Measurements from ENCODE around the gene YAP1.

GRCh38 chr11:102199673-102200072 is 89.4 kb downstream of the YAP1 start:
- TF ChIP-seq CTCF (IDR thresholded peaks at IDR 0.05; ENCODE audit: poor library complexity, severe bottlenecking) (no peak), RAD21 (conservative IDR thresholded peaks at IDR 0.05) (no peak), POLR2AphosphoS5 (IDR thresholded peaks at IDR 0.05) (no peak), MXI1 (conservative IDR thresholded peaks at IDR 0.05; ENCODE audit: poor library complexity, severe bottlenecking) (no peak), TAF1 (IDR thresholded peaks at IDR 0.05; ENCODE audit: low read depth) (no peak), EP300 (conservative IDR thresholded peaks at IDR 0.05; ENCODE audit: poor library complexity, severe bottlenecking) (no peak), EZH2 (IDR thresholded peaks at IDR 0.05; ENCODE audit: borderline replicate concordance, insufficient read depth, low read length, poor library complexity, severe bottlenecking) (no peak)
